ENCODE results near the gene EIF4H.

EIF4H gene

GRCh38 chr7:74235518-74236268 lies 61.5 kb downstream of the EIF4H start:
- Histone ChIP-seq H3K27ac (no peak overlapping the region), H3K4me3 (no peak overlapping the region)
- no peak for TF ChIP-seq CTCF (IDR thresholded peaks at IDR 0.05)
- no peak for DNase-seq (ENCODE audit: low spot score)

GRCh38 chr7:74236284-74236683 lies 62.1 kb downstream of the EIF4H start:
- DNase-seq (ENCODE audit: low spot score): no peak
- no peak overlapping the region for H3K27ac ChIP-seq
- TF ChIP-seq CTCF (IDR thresholded peaks at IDR 0.05): no peak
- no peak overlapping the region for H3K4me3 ChIP-seq

GRCh38 chr7:74240482-74240881 lies 66.3 kb downstream of the EIF4H start:
- DNase-seq (ENCODE audit: low spot score): no peak
- no peak overlapping the region for H3K4me3 ChIP-seq

GRCh38 chr7:74242122-74242443 lies 67.9 kb downstream of the EIF4H start:
- Histone ChIP-seq H3K27ac (no peak overlapping the region), H3K4me3 (no peak overlapping the region)
- DNase-seq (ENCODE audit: low spot score): no peak
- no peak for TF ChIP-seq CTCF (IDR thresholded peaks at IDR 0.05)

More at GRCh38 chr7:74240482-74240881, 66.3 kb downstream of the EIF4H start:
- no peak for TF ChIP-seq CTCF (IDR thresholded peaks at IDR 0.05)
- H3K27ac ChIP-seq: no peak overlapping the region

- Histone ChIP-seq H3K27ac (no peak overlapping the region), H3K4me3 (no peak overlapping the region)
- no peak for TF ChIP-seq CTCF (IDR thresholded peaks at IDR 0.05)
- DNase-seq (ENCODE audit: low spot score): no peak
Observed at GRCh38 chr7:74246497-74246896, 72.3 kb downstream of the EIF4H start.
